GM19328 (cell line): Measurements from ENCODE around the gene HPN.
"Not testable (repeated sequence)": the region's sequence is repeated elsewhere in the genome, so short reads cannot be mapped to it uniquely, and the experiment has no call there.

Experiments
- ATAC-seq: cut with Tn5 transposase; IDR thresholded peaks from one replicate; pipeline ENCODE4 v1.9.1; 2021; ENCODE audit warnings: mild to moderate bottlenecking, moderate library complexity; ENCODE audit not compliant: unreplicated experiment

The HPN gene

GRCh38 chr19:35100588-35101533 lies 59.3 kb downstream of the HPN start:
- no peak for ATAC-seq

GRCh38 chr19:35101949-35102348 lies 60.4 kb downstream of the HPN start:
- not testable (repeated sequence) for ATAC-seq

GRCh38 chr19:35103614-35104013 lies 62.1 kb downstream of the HPN start:
- not testable (repeated sequence) for ATAC-seq

GRCh38 chr19:35104361-35104760 lies 62.8 kb downstream of the HPN start:
- ATAC-seq: no peak

- ATAC-seq: no peak
These were observed 63.5 kb downstream of the HPN start for GRCh38 chr19:35105047-35105410.

- no peak for ATAC-seq
These were observed 64.1 kb downstream of the HPN start for GRCh38 chr19:35105411-35106290.

GRCh38 chr19:35106291-35106583 lies 64.7 kb downstream of the HPN start:
- ATAC-seq: no peak

GRCh38 chr19:35106898-35107541 lies 65.5 kb downstream of the HPN start:
- ATAC-seq: no peak

- ATAC-seq: no peak
These were observed 66.0 kb downstream of the HPN start for GRCh38 chr19:35107545-35107944.

GRCh38 chr19:35108730-35109129 lies 67.2 kb downstream of the HPN start:
- no peak for ATAC-seq

- no peak for ATAC-seq
These were observed 68.0 kb downstream of the HPN start for GRCh38 chr19:35109395-35110112.

- no peak for ATAC-seq
These were observed 69.5 kb downstream of the HPN start for GRCh38 chr19:35110974-35111373.

GRCh38 chr19:35112995-35113688 lies 71.6 kb downstream of the HPN start:
- ATAC-seq: no peak

- no peak for ATAC-seq
These were observed 73.0 kb downstream of the HPN start for GRCh38 chr19:35114353-35115176.

- ATAC-seq: no peak
These were observed 73.8 kb downstream of the HPN start, which contains the start of gene FXYD3 for GRCh38 chr19:35115177-35115951. Gene FXYD3 (plus strand): TSS chr19:35115823. CDS start chr19:35119377, 3,554 bp downstream.
